ENCODE results near the gene AKT3.
A peak's percentile ranks its signal among the peaks of the same experiment; 100 is the strongest.

Gene AKT3

GRCh38 chr1:243496187-243496646 is 353.8 kb downstream of the AKT3 start:
- H3K27me3 ChIP-seq (ENCODE audit: insufficient read depth, low read depth, severe bottlenecking) = no peaks in the 10 kb centered on the region
- H3K27ac ChIP-seq = peak overlapping the region; percentile 55
- no peaks in the 10 kb centered on the region for H3K9me3 ChIP-seq (ENCODE audit: severe bottlenecking)
- DNase-seq = peak; percentile 68
- no peak overlapping the region for H3K4me3 ChIP-seq (ENCODE audit: low read depth, low read length)
- TF ChIP-seq CTCF (IDR thresholded peaks at IDR 0.05; ENCODE audit: low read depth, low read length) = no peak
- H3K36me3 ChIP-seq = peaks cover 5% of the 10 kb centered on the region; the same call in 1 of the 2 replicates

- Histone ChIP-seq H3K27me3 (ENCODE audit: insufficient read depth, low read depth, severe bottlenecking) (no peaks in the 10 kb centered on the region), H3K9me3 (ENCODE audit: severe bottlenecking) (no peaks in the 10 kb centered on the region), H3K27ac (peak overlapping the region; percentile 55), H3K36me3 (peaks cover 6% of the 10 kb centered on the region), H3K4me3 (ENCODE audit: low read depth, low read length) (no peak overlapping the region)
- TF ChIP-seq CTCF (IDR thresholded peaks at IDR 0.05; ENCODE audit: low read depth, low read length) = no peak
- no peak for DNase-seq
Observed at GRCh38 chr1:243495442-243496186, 354.4 kb downstream of the AKT3 start.

GRCh38 chr1:243494741-243495431 is 355.2 kb downstream of the AKT3 start:
- no peak for TF ChIP-seq CTCF (IDR thresholded peaks at IDR 0.05; ENCODE audit: low read depth, low read length)
- Histone ChIP-seq H3K36me3 (peaks cover 13% of the 10 kb centered on the region), H3K27ac (peak overlapping the region; percentile 55), H3K4me3 (ENCODE audit: low read depth, low read length) (no peak overlapping the region), H3K27me3 (ENCODE audit: insufficient read depth, low read depth, severe bottlenecking) (no peaks in the 10 kb centered on the region), H3K9me3 (ENCODE audit: severe bottlenecking) (no peaks in the 10 kb centered on the region)
- DNase-seq = no peak

- Histone ChIP-seq H3K9me3 (ENCODE audit: severe bottlenecking) (no peaks in the 10 kb centered on the region), H3K27ac (no peak overlapping the region), H3K27me3 (ENCODE audit: insufficient read depth, low read depth, severe bottlenecking) (no peaks in the 10 kb centered on the region), H3K36me3 (peaks cover 10% of the 10 kb centered on the region), H3K4me3 (ENCODE audit: low read depth, low read length) (no peak overlapping the region)
- TF ChIP-seq CTCF (IDR thresholded peaks at IDR 0.05; ENCODE audit: low read depth, low read length) = no peak
- DNase-seq = no peak
Observed at GRCh38 chr1:243493156-243494129, 356.6 kb downstream of the AKT3 start.

GRCh38 chr1:243490748-243491686 is 359.0 kb downstream of the AKT3 start:
- Histone ChIP-seq H3K4me3 (ENCODE audit: low read depth, low read length) (no peak overlapping the region), H3K36me3 (peaks cover 10% of the 10 kb centered on the region), H3K9me3 (ENCODE audit: severe bottlenecking) (no peaks in the 10 kb centered on the region), H3K27me3 (ENCODE audit: insufficient read depth, low read depth, severe bottlenecking) (no peaks in the 10 kb centered on the region), H3K27ac (no peak overlapping the region)
- no peak for DNase-seq
- TF ChIP-seq CTCF (IDR thresholded peaks at IDR 0.05; ENCODE audit: low read depth, low read length) = no peak
